Fibroblast of pulmonary artery (primary cell): ENCODE data around the gene PCARE.

Experiments
- DNase-seq: peaks from one replicate; pipeline ENCODE4 v3.0.0-alpha.2; 2010; ENCODE audit warnings: low read depth
- H3K4me3 ChIP-seq: replicated peaks from 2 replicates; pipeline ENCODE4 v1.5.1; 2011; ENCODE audit warnings: low read depth, mild to moderate bottlenecking, control low read depth, low read length, moderate library complexity
- TF ChIP-seq, protein P1 (sequence below): IDR thresholded peaks from 2 replicates; pipeline ENCODE4 v1.5.1; 2011; ENCODE audit warnings: mild to moderate bottlenecking, control low read depth, low read length, inconsistent platforms; ENCODE audit errors: missing control alignments

The PCARE gene

DNA sequence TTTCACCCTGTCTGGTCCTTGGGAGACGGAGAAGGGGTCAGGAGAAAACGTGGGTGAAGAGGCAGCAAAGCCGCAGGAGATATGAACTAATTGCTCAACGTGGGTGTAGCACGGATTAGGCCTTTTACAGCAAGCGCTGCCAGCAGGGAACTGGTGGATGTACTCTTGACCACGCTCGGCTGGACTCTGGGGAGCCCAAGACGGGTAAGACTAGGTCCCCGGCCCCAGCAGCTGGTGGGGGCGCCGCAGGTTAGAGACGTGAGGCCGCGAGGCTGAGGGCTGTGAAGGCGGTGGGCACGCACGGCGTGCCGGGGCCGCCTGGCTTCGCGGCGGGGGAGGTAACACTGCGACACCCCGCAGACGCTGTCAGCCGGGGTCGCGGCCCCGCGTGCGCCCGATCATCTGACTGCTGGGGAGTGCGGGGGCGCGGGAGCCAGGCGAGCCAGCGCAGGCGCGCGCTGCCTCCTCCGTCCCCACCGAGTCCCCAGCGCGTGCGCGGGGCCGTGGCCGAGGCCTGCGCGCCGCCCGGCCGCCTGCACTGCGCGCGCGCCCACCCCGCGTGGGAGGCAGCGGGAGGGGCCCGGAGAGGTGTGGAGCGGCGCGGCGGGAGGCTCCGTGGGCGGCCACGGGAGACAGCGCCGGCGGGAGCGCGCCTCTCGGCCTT lies 40.8 kb upstream of the PCARE start, which contains the start of gene CLIP4:
Gene CLIP4, plus strand, starts transcription at position 470 of the 664 bp plus-strand sequence. CDS start 5,974 bp downstream, outside the sequence.
- TF ChIP-seq, protein P1, sequence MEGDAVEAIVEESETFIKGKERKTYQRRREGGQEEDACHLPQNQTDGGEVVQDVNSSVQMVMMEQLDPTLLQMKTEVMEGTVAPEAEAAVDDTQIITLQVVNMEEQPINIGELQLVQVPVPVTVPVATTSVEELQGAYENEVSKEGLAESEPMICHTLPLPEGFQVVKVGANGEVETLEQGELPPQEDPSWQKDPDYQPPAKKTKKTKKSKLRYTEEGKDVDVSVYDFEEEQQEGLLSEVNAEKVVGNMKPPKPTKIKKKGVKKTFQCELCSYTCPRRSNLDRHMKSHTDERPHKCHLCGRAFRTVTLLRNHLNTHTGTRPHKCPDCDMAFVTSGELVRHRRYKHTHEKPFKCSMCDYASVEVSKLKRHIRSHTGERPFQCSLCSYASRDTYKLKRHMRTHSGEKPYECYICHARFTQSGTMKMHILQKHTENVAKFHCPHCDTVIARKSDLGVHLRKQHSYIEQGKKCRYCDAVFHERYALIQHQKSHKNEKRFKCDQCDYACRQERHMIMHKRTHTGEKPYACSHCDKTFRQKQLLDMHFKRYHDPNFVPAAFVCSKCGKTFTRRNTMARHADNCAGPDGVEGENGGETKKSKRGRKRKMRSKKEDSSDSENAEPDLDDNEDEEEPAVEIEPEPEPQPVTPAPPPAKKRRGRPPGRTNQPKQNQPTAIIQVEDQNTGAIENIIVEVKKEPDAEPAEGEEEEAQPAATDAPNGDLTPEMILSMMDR = no peak
- DNase-seq = peak; percentile 60

GRCh38 chr2:29114586-29114945 lies 40.2 kb upstream of the PCARE start:
- H3K4me3 ChIP-seq = peak overlapping the region; percentile 63
- TF ChIP-seq, protein P1 = no peak
- no peak for DNase-seq

More for the DNA sequence above, 40.8 kb upstream of the PCARE start, which contains the start of gene CLIP4:
- H3K4me3 ChIP-seq = peak within 1 kb of the TSS; percentile 63

GRCh38 chr2:29113891-29114321 lies 39.6 kb upstream of the PCARE start:
- TF ChIP-seq, protein P1 = no peak
- DNase-seq = peak; percentile 81
- H3K4me3 ChIP-seq = no peak overlapping the region

- H3K4me3 ChIP-seq = no peak overlapping the region
- peak; percentile 73 for DNase-seq
- TF ChIP-seq, protein P1 = no peak
Observed at GRCh38 chr2:29113027-29113686, 38.8 kb upstream of the PCARE start.

- DNase-seq = no peak
- TF ChIP-seq, protein P1 = no peak
- H3K4me3 ChIP-seq = no peak overlapping the region
Observed at GRCh38 chr2:29112379-29112778, 38.1 kb upstream of the PCARE start.

GRCh38 chr2:29110916-29111535 lies 36.7 kb upstream of the PCARE start:
- no peak for DNase-seq
- TF ChIP-seq, protein P1 = no peak
- H3K4me3 ChIP-seq = no peak overlapping the region
